Lower leg skin (tissue), 3 donors: Measurements from ENCODE around the gene ABHD11.
A peak's percentile ranks its signal among the peaks of the same experiment; 100 is the strongest.

Experiments used
- POLR2A ChIP-seq, 2 donors: fragments of 450-650 bp; IDR thresholded peaks; one replicate each; pipeline ENCODE4 v1.6.1; 2016 to 2017; ENCODE audit warnings: antibody characterized with exemption in 2 of 2, mild to moderate bottlenecking in 1 of 2, moderate library complexity in 1 of 2
- TF ChIP-seq, protein P1 (sequence below), 3 donors: fragments of 450-650 bp; IDR thresholded peaks; one replicate each; pipeline ENCODE4 v1.5.1; 2016; ENCODE audit warnings: antibody characterized with exemption in 3 of 3, mild to moderate bottlenecking in 3 of 3, moderate library complexity in 2 of 3

DNA sequence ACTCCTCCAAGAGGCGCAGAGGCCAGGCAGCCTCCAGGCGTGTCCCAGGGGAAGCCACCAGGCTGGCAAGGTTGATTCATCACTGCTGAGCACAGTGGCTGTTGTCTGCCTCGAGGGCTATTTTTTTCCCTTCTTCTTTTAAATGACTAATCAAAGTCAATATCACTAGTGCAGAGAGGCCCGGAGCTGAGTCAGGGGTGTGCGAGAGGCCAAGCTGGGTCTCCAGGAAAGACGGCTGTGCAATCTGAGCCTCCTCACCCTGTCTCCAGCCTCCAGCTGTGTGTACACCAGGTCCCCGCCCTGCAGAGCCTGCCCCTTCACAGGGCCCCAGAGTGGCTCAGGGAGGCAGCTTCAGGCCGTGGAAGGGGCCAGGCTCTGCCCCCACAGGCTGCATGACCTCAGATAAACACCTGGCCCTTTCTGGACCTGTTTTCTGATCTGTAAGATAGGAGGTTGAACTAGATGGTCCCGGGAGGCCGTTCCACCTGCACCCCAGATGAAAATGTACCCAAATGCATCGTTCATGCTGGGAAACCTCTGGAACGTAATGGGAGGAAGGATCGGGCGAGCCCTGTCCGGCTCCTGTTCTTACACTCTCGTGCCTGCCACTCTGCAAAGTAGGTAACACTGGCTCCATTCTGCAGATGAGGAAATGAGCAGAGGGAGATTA lies 22.8 kb downstream of the ABHD11 start:
- TF ChIP-seq, protein P1, sequence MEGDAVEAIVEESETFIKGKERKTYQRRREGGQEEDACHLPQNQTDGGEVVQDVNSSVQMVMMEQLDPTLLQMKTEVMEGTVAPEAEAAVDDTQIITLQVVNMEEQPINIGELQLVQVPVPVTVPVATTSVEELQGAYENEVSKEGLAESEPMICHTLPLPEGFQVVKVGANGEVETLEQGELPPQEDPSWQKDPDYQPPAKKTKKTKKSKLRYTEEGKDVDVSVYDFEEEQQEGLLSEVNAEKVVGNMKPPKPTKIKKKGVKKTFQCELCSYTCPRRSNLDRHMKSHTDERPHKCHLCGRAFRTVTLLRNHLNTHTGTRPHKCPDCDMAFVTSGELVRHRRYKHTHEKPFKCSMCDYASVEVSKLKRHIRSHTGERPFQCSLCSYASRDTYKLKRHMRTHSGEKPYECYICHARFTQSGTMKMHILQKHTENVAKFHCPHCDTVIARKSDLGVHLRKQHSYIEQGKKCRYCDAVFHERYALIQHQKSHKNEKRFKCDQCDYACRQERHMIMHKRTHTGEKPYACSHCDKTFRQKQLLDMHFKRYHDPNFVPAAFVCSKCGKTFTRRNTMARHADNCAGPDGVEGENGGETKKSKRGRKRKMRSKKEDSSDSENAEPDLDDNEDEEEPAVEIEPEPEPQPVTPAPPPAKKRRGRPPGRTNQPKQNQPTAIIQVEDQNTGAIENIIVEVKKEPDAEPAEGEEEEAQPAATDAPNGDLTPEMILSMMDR (IDR thresholded peaks at IDR 0.05), result peak in 1 of 3 donors; percentile 21
- TF ChIP-seq POLR2A (IDR thresholded peaks at IDR 0.05), result no peak
